Measurements from ENCODE around the gene VMP1. TPM values are rescaled to one million over a fixed set of nuclear protein-coding genes. Genes with fewer than 3 reads are reported as not detected.

Gene VMP1
- total RNA-seq, 4 donors from 2014 or later = 35.3 to 69.7 (median 61.1) TPM

- WGBS, 2 donors = 85 to 88% methylated on average over 13 of the region's 13 CpGs
- intact Hi-C loops (cut with DNase I; ENCODE audit: low total_unique reads) = no loop called here
- no peak overlapping the region for H3K4me3 ChIP-seq (ENCODE audit: low read depth, poor library complexity, severe bottlenecking)
- TF ChIP-seq, protein P1, sequence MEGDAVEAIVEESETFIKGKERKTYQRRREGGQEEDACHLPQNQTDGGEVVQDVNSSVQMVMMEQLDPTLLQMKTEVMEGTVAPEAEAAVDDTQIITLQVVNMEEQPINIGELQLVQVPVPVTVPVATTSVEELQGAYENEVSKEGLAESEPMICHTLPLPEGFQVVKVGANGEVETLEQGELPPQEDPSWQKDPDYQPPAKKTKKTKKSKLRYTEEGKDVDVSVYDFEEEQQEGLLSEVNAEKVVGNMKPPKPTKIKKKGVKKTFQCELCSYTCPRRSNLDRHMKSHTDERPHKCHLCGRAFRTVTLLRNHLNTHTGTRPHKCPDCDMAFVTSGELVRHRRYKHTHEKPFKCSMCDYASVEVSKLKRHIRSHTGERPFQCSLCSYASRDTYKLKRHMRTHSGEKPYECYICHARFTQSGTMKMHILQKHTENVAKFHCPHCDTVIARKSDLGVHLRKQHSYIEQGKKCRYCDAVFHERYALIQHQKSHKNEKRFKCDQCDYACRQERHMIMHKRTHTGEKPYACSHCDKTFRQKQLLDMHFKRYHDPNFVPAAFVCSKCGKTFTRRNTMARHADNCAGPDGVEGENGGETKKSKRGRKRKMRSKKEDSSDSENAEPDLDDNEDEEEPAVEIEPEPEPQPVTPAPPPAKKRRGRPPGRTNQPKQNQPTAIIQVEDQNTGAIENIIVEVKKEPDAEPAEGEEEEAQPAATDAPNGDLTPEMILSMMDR (IDR thresholded peaks at IDR 0.05) = no peak
- TF ChIP-seq POLR2A (IDR thresholded peaks at IDR 0.05) = no peak
- DNase-seq (ENCODE audit: low spot score in 2 of 2) = peak in 1 of 2 donors; percentile 85
Measured at GRCh38 chr17:59842901-59843652, 135.6 kb downstream of the VMP1 start.

GRCh38 chr17:59844884-59845594 is 137.6 kb downstream of the VMP1 start:
- intact Hi-C loops (cut with DNase I; ENCODE audit: low total_unique reads) = no loop called here
- no peak for TF ChIP-seq POLR2A (IDR thresholded peaks at IDR 0.05)
- TF ChIP-seq, protein P1 (IDR thresholded peaks at IDR 0.05) = no peak
- H3K4me3 ChIP-seq (ENCODE audit: low read depth, poor library complexity, severe bottlenecking) = no peak overlapping the region
- 69 to 71% methylated on average over 3 of the region's 3 CpGs for WGBS, 2 donors
- peak in 1 of 2 donors; percentile 64 for DNase-seq (ENCODE audit: low spot score in 2 of 2)

GRCh38 chr17:59845595-59846393 is 138.3 kb downstream of the VMP1 start:
- H3K4me3 ChIP-seq (ENCODE audit: low read depth, poor library complexity, severe bottlenecking) = no peak overlapping the region
- TF ChIP-seq POLR2A (IDR thresholded peaks at IDR 0.05) = no peak
- TF ChIP-seq, protein P1 (IDR thresholded peaks at IDR 0.05) = no peak
- DNase-seq (ENCODE audit: low spot score in 2 of 2) = peak; percentile 50 to 77
- intact Hi-C loops (cut with DNase I; ENCODE audit: low total_unique reads) = no loop called here
- WGBS, 2 donors = 10 to 20% methylated on average over 3 of the region's 3 CpGs

GRCh38 chr17:59846394-59847165 is 139.1 kb downstream of the VMP1 start:
- no peak overlapping the region for H3K4me3 ChIP-seq (ENCODE audit: low read depth, poor library complexity, severe bottlenecking)
- WGBS, 2 donors = 8 to 14% methylated on average over 7 of the region's 7 CpGs
- no peak for TF ChIP-seq POLR2A (IDR thresholded peaks at IDR 0.05)
- TF ChIP-seq, protein P1 (IDR thresholded peaks at IDR 0.05) = no peak
- intact Hi-C loops (cut with DNase I; ENCODE audit: low total_unique reads) = no loop called here
- peak; percentile 86 to 91 for DNase-seq (ENCODE audit: low spot score in 2 of 2)

DNA sequence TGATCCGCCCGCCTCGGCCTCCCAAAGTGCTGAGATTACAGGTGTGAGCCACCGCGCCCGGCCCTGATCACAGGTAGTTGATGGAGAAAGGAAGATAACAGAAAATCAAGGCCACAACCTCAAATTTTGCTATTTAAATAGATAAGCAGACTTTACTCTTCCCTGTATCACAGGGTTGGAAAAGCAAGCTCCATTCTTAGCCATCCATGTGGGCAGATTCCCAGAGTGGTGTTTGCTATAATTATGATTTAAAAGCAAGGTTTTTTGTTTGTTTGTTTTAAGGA is 140.9 kb downstream of the VMP1 start:
- intact Hi-C loops (cut with DNase I; ENCODE audit: low total_unique reads) = no loop called here
- DNase-seq (ENCODE audit: low spot score in 2 of 2) = peak in 1 of 2 donors; percentile 82
- 93 to 94% methylated on average over 6 of the region's 6 CpGs for WGBS, 2 donors
- TF ChIP-seq, protein P1 (IDR thresholded peaks at IDR 0.05) = no peak
- TF ChIP-seq POLR2A (IDR thresholded peaks at IDR 0.05) = no peak
- no peak overlapping the region for H3K4me3 ChIP-seq (ENCODE audit: low read depth, poor library complexity, severe bottlenecking)
